ENCODE data around the gene FAM163B.

Gene FAM163B

GRCh38 chr9:133608382-133608781, 807 bp downstream of the FAM163B start:
- Histone ChIP-seq H3K27me3 (ENCODE audit: control insufficient read depth in 1 of 2, insufficient read depth in 2 of 2, low read length in 2 of 2) (peaks cover 23 to 24% of the 10 kb centered on the region in 2 donors), H3K9ac (ENCODE audit: low read depth in 1 of 2, low read length in 2 of 2) (no peak overlapping the region), H3K9me3 (ENCODE audit: control insufficient read depth in 1 of 2, low read length in 2 of 2) (no peaks in the 10 kb centered on the region), H3K36me3 (ENCODE audit: control insufficient read depth in 1 of 2, insufficient read depth in 2 of 2, low read length in 2 of 2) (no peaks in the 10 kb centered on the region), H3K4me1 (ENCODE audit: control insufficient read depth in 1 of 2, insufficient read depth in 2 of 2, low read length in 2 of 2) (no peaks in the 10 kb centered on the region), H3K27ac (ENCODE audit: low read depth, low read length) (no peak overlapping the region), H3K4me3 (ENCODE audit: low read depth in 1 of 2, low read length in 2 of 2) (no peak overlapping the region)

GRCh38 chr9:133607976-133608375, 1.2 kb downstream of the FAM163B start:
- Histone ChIP-seq H3K9me3 (ENCODE audit: control insufficient read depth in 1 of 2, low read length in 2 of 2) (no peaks in the 10 kb centered on the region), H3K4me1 (ENCODE audit: control insufficient read depth in 1 of 2, insufficient read depth in 2 of 2, low read length in 2 of 2) (no peaks in the 10 kb centered on the region), H3K9ac (ENCODE audit: low read depth in 1 of 2, low read length in 2 of 2) (no peak overlapping the region), H3K27me3 (ENCODE audit: control insufficient read depth in 1 of 2, insufficient read depth in 2 of 2, low read length in 2 of 2) (peaks cover 21 to 23% of the 10 kb centered on the region in 2 donors), H3K27ac (ENCODE audit: low read depth, low read length) (no peak overlapping the region), H3K36me3 (ENCODE audit: control insufficient read depth in 1 of 2, insufficient read depth in 2 of 2, low read length in 2 of 2) (no peaks in the 10 kb centered on the region), H3K4me3 (ENCODE audit: low read depth in 1 of 2, low read length in 2 of 2) (no peak overlapping the region)

- H3K27me3 ChIP-seq (ENCODE audit: control insufficient read depth in 1 of 2, insufficient read depth in 2 of 2, low read length in 2 of 2): peaks cover 21 to 23% of the 10 kb centered on the region in 2 donors
- no peak overlapping the region for H3K9ac ChIP-seq (ENCODE audit: low read depth in 1 of 2, low read length in 2 of 2)
- no peak overlapping the region for H3K4me3 ChIP-seq (ENCODE audit: low read depth in 1 of 2, low read length in 2 of 2)
- no peaks in the 10 kb centered on the region for H3K9me3 ChIP-seq (ENCODE audit: control insufficient read depth in 1 of 2, low read length in 2 of 2)
- H3K27ac ChIP-seq (ENCODE audit: low read depth, low read length): no peak overlapping the region
- H3K4me1 ChIP-seq (ENCODE audit: control insufficient read depth in 1 of 2, insufficient read depth in 2 of 2, low read length in 2 of 2): no peaks in the 10 kb centered on the region
- H3K36me3 ChIP-seq (ENCODE audit: control insufficient read depth in 1 of 2, insufficient read depth in 2 of 2, low read length in 2 of 2): no peaks in the 10 kb centered on the region
Measured at GRCh38 chr9:133607381-133607780, 1.8 kb downstream of the FAM163B start.

- Histone ChIP-seq H3K36me3 (ENCODE audit: control insufficient read depth in 1 of 2, insufficient read depth in 2 of 2, low read length in 2 of 2) (no peaks in the 10 kb centered on the region), H3K27ac (ENCODE audit: low read depth, low read length) (no peak overlapping the region), H3K9me3 (ENCODE audit: control insufficient read depth in 1 of 2, low read length in 2 of 2) (no peaks in the 10 kb centered on the region), H3K9ac (ENCODE audit: low read depth in 1 of 2, low read length in 2 of 2) (no peak overlapping the region), H3K4me1 (ENCODE audit: control insufficient read depth in 1 of 2, insufficient read depth in 2 of 2, low read length in 2 of 2) (no peaks in the 10 kb centered on the region), H3K27me3 (ENCODE audit: control insufficient read depth in 1 of 2, insufficient read depth in 2 of 2, low read length in 2 of 2) (peaks cover 21 to 23% of the 10 kb centered on the region in 2 donors), H3K4me3 (ENCODE audit: low read depth in 1 of 2, low read length in 2 of 2) (no peak overlapping the region)
Measured at GRCh38 chr9:133606708-133607025, 2.5 kb downstream of the FAM163B start.

DNA sequence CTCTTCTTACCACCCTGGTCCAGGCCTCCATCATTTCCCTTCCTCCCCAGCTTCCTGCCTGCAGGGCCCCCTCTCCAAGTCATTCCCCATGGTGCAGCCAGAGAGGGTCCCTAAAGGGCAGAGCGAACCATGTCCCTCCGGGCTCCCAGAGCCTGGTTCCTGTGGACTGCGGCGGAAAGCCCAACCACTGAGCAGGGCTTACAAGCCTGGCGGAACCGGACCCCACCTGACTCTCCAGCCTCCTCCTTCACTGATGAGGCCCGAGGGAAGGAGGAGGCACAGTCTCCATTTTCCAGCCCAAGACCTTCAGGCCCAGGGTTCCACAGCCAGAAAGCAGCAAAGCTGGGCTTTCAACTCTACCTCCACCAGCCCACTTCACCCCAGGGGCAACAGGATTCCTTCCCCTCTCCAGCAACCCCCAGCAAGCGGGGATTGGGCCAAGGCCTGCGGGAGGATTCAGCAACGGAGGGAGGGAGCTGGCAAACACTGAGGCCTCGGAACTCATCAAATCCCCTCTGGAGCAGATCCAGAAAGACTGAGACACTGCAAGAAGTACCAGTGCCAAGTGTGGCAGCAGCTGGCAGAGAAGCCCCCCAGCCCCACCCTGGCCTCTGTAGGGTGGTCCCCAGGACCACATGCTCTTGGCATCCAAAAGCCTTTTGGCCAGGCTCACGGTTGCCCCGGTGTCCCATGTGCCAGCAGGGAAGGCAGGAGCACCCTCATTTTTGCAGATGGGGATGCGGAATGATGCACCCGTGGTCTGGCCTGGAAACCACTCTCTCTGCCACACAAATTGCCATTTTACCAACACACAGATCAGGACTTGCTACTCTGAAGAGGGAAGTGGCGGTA, 3.1 kb downstream of the FAM163B start:
- H3K4me1 ChIP-seq (ENCODE audit: control insufficient read depth in 1 of 2, insufficient read depth in 2 of 2, low read length in 2 of 2): no peaks in the 10 kb centered on the region
- H3K9me3 ChIP-seq (ENCODE audit: control insufficient read depth in 1 of 2, low read length in 2 of 2): no peaks in the 10 kb centered on the region
- no peaks in the 10 kb centered on the region for H3K36me3 ChIP-seq (ENCODE audit: control insufficient read depth in 1 of 2, insufficient read depth in 2 of 2, low read length in 2 of 2)
- H3K4me3 ChIP-seq (ENCODE audit: low read depth in 1 of 2, low read length in 2 of 2): no peak overlapping the region
- no peak overlapping the region for H3K9ac ChIP-seq (ENCODE audit: low read depth in 1 of 2, low read length in 2 of 2)
- no peak overlapping the region for H3K27ac ChIP-seq (ENCODE audit: low read depth, low read length)
- H3K27me3 ChIP-seq (ENCODE audit: control insufficient read depth in 1 of 2, insufficient read depth in 2 of 2, low read length in 2 of 2): peaks cover 21 to 23% of the 10 kb centered on the region in 2 donors

GRCh38 chr9:133605446-133605845, 3.7 kb downstream of the FAM163B start:
- no peaks in the 10 kb centered on the region for H3K9me3 ChIP-seq (ENCODE audit: control insufficient read depth in 1 of 2, low read length in 2 of 2)
- no peak overlapping the region for H3K4me3 ChIP-seq (ENCODE audit: low read depth in 1 of 2, low read length in 2 of 2)
- no peak overlapping the region for H3K9ac ChIP-seq (ENCODE audit: low read depth in 1 of 2, low read length in 2 of 2)
- H3K36me3 ChIP-seq (ENCODE audit: control insufficient read depth in 1 of 2, insufficient read depth in 2 of 2, low read length in 2 of 2): no peaks in the 10 kb centered on the region
- no peaks in the 10 kb centered on the region for H3K4me1 ChIP-seq (ENCODE audit: control insufficient read depth in 1 of 2, insufficient read depth in 2 of 2, low read length in 2 of 2)
- H3K27ac ChIP-seq (ENCODE audit: low read depth, low read length): no peak overlapping the region
- peaks cover 15 to 23% of the 10 kb centered on the region in 2 donors for H3K27me3 ChIP-seq (ENCODE audit: control insufficient read depth in 1 of 2, insufficient read depth in 2 of 2, low read length in 2 of 2)

DNA sequence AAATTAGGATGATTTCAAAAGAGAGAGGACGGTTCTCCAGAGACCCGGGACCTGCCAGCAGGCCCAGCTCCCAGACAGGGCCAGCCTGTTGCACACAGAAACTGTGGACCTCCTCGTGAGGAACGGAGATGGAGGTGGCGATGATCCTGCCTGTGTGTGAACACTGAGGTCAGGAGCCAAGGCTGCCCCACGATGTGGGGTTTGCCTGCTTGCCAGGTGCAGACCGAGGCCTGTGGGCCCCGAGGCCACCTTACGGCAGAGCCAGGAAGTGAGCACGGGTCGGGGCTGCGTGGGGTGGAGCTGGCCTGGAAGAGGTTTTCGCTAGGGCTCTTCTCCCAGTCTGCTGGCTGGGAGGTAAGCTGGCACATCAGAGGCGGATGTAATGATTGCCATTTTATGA, 4.3 kb downstream of the FAM163B start:
- Histone ChIP-seq H3K9me3 (ENCODE audit: control insufficient read depth in 1 of 2, low read length in 2 of 2) (no peaks in the 10 kb centered on the region), H3K36me3 (ENCODE audit: control insufficient read depth in 1 of 2, insufficient read depth in 2 of 2, low read length in 2 of 2) (no peaks in the 10 kb centered on the region), H3K27ac (ENCODE audit: low read depth, low read length) (no peak overlapping the region), H3K9ac (ENCODE audit: low read depth in 1 of 2, low read length in 2 of 2) (no peak overlapping the region), H3K4me1 (ENCODE audit: control insufficient read depth in 1 of 2, insufficient read depth in 2 of 2, low read length in 2 of 2) (no peaks in the 10 kb centered on the region), H3K27me3 (ENCODE audit: control insufficient read depth in 1 of 2, insufficient read depth in 2 of 2, low read length in 2 of 2) (peaks cover 15 to 22% of the 10 kb centered on the region in 2 donors), H3K4me3 (ENCODE audit: low read depth in 1 of 2, low read length in 2 of 2) (no peak overlapping the region)

- Histone ChIP-seq H3K4me1 (ENCODE audit: control insufficient read depth in 1 of 2, insufficient read depth in 2 of 2, low read length in 2 of 2) (no peaks in the 10 kb centered on the region), H3K27ac (ENCODE audit: low read depth, low read length) (no peak overlapping the region), H3K27me3 (ENCODE audit: control insufficient read depth in 1 of 2, insufficient read depth in 2 of 2, low read length in 2 of 2) (peaks cover 11 to 17% of the 10 kb centered on the region in 2 donors), H3K9me3 (ENCODE audit: control insufficient read depth in 1 of 2, low read length in 2 of 2) (peaks cover 0 to 2% of the 10 kb centered on the region in 2 donors), H3K36me3 (ENCODE audit: control insufficient read depth in 1 of 2, insufficient read depth in 2 of 2, low read length in 2 of 2) (no peaks in the 10 kb centered on the region), H3K9ac (ENCODE audit: low read depth in 1 of 2, low read length in 2 of 2) (no peak overlapping the region), H3K4me3 (ENCODE audit: low read depth in 1 of 2, low read length in 2 of 2) (no peak overlapping the region)
Measured at GRCh38 chr9:133604214-133604613, 5.0 kb downstream of the FAM163B start.

DNA sequence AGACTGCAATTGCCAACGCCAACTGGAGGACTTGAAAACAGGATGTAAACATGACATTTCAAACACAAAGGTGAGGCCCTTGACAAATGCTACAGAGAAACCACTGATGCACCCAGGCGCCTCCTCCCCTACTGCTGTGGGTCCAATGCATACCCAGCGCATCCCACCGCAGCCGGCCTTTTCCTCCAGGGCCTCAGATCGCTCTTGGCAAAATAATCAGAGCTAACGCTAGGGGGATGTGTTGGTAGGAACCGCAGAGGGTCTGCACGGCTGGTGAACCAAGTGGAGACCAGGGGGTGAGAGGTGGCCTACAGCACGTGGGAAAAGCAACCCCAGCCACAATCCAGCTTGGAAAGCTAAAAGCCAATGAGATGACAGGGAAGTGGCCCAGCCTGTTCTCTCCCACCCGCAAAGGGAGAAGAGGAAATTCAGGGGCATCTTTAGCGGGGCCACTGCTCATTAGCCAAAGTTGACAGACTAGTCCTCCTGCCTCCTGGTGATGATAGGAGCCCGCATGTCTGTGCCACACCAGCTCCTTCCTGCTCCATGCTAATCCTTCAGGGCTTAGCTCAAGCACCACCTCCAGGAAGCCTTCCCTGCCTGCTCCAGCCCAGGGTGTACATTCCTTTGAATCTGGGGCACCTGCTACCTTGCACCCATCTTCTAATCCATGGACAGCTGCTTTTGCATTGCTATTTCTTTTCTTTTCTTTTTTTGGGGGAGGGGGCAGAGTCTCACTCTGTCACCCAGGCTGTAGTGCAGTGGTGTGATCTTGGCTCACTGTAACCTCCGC, 5.9 kb downstream of the FAM163B start:
- Histone ChIP-seq H3K4me3 (ENCODE audit: low read depth in 1 of 2, low read length in 2 of 2) (no peak overlapping the region), H3K9ac (ENCODE audit: low read depth in 1 of 2, low read length in 2 of 2) (no peak overlapping the region), H3K27ac (ENCODE audit: low read depth, low read length) (no peak overlapping the region), H3K36me3 (ENCODE audit: control insufficient read depth in 1 of 2, insufficient read depth in 2 of 2, low read length in 2 of 2) (no peaks in the 10 kb centered on the region), H3K27me3 (ENCODE audit: control insufficient read depth in 1 of 2, insufficient read depth in 2 of 2, low read length in 2 of 2) (peaks cover 7 to 11% of the 10 kb centered on the region in 2 donors), H3K4me1 (ENCODE audit: control insufficient read depth in 1 of 2, insufficient read depth in 2 of 2, low read length in 2 of 2) (no peaks in the 10 kb centered on the region), H3K9me3 (ENCODE audit: control insufficient read depth in 1 of 2, low read length in 2 of 2) (peaks cover 0 to 2% of the 10 kb centered on the region in 2 donors)

DNA sequence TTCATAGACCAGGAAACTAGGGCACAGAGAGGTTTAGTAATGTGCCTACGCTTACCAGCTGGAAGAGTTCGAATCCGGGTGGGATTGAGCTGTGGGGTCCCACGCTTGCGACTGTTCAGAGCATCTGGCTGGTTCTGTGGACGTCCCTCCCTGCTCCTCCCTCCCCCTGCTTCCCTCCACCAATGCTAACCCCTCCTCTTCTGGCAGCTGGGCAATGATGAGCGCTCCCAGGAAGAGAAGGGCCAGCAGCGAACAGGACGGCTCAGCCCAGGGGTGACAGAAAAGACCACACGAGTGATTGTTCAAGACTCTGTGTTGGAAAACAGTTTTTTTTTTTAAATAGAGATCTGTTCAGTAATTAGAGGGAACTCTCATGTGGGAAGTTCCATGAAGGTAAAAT, 6.9 kb downstream of the FAM163B start:
- no peak overlapping the region for H3K4me3 ChIP-seq (ENCODE audit: low read depth in 1 of 2, low read length in 2 of 2)
- H3K36me3 ChIP-seq (ENCODE audit: control insufficient read depth in 1 of 2, insufficient read depth in 2 of 2, low read length in 2 of 2): no peaks in the 10 kb centered on the region
- no peak overlapping the region for H3K27ac ChIP-seq (ENCODE audit: low read depth, low read length)
- H3K27me3 ChIP-seq (ENCODE audit: control insufficient read depth in 1 of 2, insufficient read depth in 2 of 2, low read length in 2 of 2): peaks cover 0 to 4% of the 10 kb centered on the region in 2 donors
- peaks cover 9 to 11% of the 10 kb centered on the region in 2 donors for H3K9me3 ChIP-seq (ENCODE audit: control insufficient read depth in 1 of 2, low read length in 2 of 2)
- H3K4me1 ChIP-seq (ENCODE audit: control insufficient read depth in 1 of 2, insufficient read depth in 2 of 2, low read length in 2 of 2): no peaks in the 10 kb centered on the region
- no peak overlapping the region for H3K9ac ChIP-seq (ENCODE audit: low read depth in 1 of 2, low read length in 2 of 2)
